OCI-LY7 (cell line): ENCODE results near the gene ZNF138. TPM values are rescaled to one million over a fixed set of nuclear protein-coding genes. Genes with fewer than 3 reads are reported as not detected.
A peak's percentile ranks its signal among the peaks of the same experiment; 100 is the strongest.

Experiments
- Bru-seq: library from RNA; stranded (reverse); fragments of 400-500 nt; gene quantifications from one replicate; lab custom pipeline; 2021; lab: Mats Ljungman, UMichigan
- BruChase-seq, 2 experiments: library from RNA; stranded (reverse); fragments of 400-500 nt; gene quantifications; one replicate each; lab custom pipeline; 2021; lab: Mats Ljungman, UMichigan
- BruUV-seq: library from RNA; stranded (reverse); fragments of 400-500 nt; replicated peaks from 2 replicates; lab custom pipeline; 2021; lab: Mats Ljungman, UMichigan
- CTCF ChIA-PET: fragments of 300-600 bp; sonication (Branson Sonifier 250); formaldehyde crosslinking; loops from one replicate; lab custom pipeline; 2022; ENCODE audit warnings: antibody characterized with exemption; ENCODE audit not compliant: unreplicated experiment; lab: Charles Lee
- POLR2A ChIA-PET: fragments of 300-600 bp; sonication (Branson Sonifier 250); formaldehyde crosslinking; loops from one replicate; lab custom pipeline; 2022; ENCODE audit warnings: antibody characterized with exemption; lab: Charles Lee
- DNase-seq: peaks from one replicate; pipeline ENCODE4 v3.0.0-alpha.2; 2015; ENCODE audit warnings: low spot score
- H2AFZ ChIP-seq: fragments of 200-600 bp; sonication (generic), shearing (Covaris generic); 2 replicates; pipeline ENCODE4 v1.6.1; 2014; ENCODE audit warnings: mild to moderate bottlenecking, antibody characterized with exemption, low read length, moderate library complexity
- H3K27ac ChIP-seq: fragments of 200-600 bp; sonication (generic); 2 replicates; pipeline ENCODE4 v1.5.1; 2014; ENCODE audit warnings: mixed run types, low read depth, mild to moderate bottlenecking, moderate library complexity, low read length, inconsistent platforms; ENCODE audit not compliant: poor library complexity, severe bottlenecking
- H3K36me3 ChIP-seq: fragments of 200-600 bp; sonication (generic); 2 replicates; pipeline ENCODE4 v1.6.1; 2014; ENCODE audit warnings: mild to moderate bottlenecking, antibody characterized with exemption, low read length, moderate library complexity, mixed read lengths; ENCODE audit not compliant: insufficient read depth
- H3K4me1 ChIP-seq: fragments of 200-600 bp; sonication (generic); 2 replicates; pipeline ENCODE4 v1.5.1; 2014; ENCODE audit warnings: mild to moderate bottlenecking, low read length; ENCODE audit not compliant: insufficient read depth, poor library complexity, severe bottlenecking
- H3K4me2 ChIP-seq: fragments of 200-600 bp; sonication (generic); 2 replicates; pipeline ENCODE4 v1.6.1; 2014; ENCODE audit warnings: mild to moderate bottlenecking, low read length
- H3K4me3 ChIP-seq: fragments of 200-600 bp; sonication (generic); 2 replicates; pipeline ENCODE4 v1.5.1; 2014; ENCODE audit warnings: mild to moderate bottlenecking, low read depth, low read length; ENCODE audit not compliant: poor library complexity, severe bottlenecking
- H3K79me2 ChIP-seq: fragments of 200-600 bp; sonication (generic); 2 replicates; pipeline ENCODE4 v1.6.1; 2016; ENCODE audit warnings: low read depth, mild to moderate bottlenecking, low read length, moderate library complexity, mixed read lengths; ENCODE audit not compliant: insufficient read depth
- H3K9me2 ChIP-seq: fragments of 200-600 bp; sonication (generic); 2 replicates; pipeline ENCODE4 v1.6.1; 2016; ENCODE audit warnings: mild to moderate bottlenecking, low read length, mixed read lengths; ENCODE audit not compliant: insufficient read depth
- H3K9me3 ChIP-seq: fragments of 200-600 bp; sonication (generic); 2 replicates; pipeline ENCODE4 v1.6.1; 2014; ENCODE audit warnings: mild to moderate bottlenecking, mixed run types, low read length, mixed read lengths
- H4K20me1 ChIP-seq: fragments of 200-600 bp; sonication (generic); 2 replicates; pipeline ENCODE4 v1.6.1; 2014; ENCODE audit warnings: mild to moderate bottlenecking, antibody characterized with exemption, low read length, moderate library complexity, mixed read lengths; ENCODE audit not compliant: insufficient read depth
- EZH2phosphoT487 ChIP-seq: fragments of 200-600 bp; sonication (generic); IDR thresholded peaks from 2 replicates; pipeline ENCODE4 v1.6.1; 2018; ENCODE audit warnings: low read depth, borderline replicate concordance, mild to moderate bottlenecking, mixed run types, antibody characterized with exemption, low read length, moderate library complexity, mixed read lengths
- intact Hi-C: fragments of 100-400 bp; cut with micrococcal nuclease; formaldehyde crosslinking; loops from one replicate; pipeline ENCODE4 v1.10.0; 2022; ENCODE audit not compliant: unreplicated experiment
- long read RNA-seq: library from polyadenylated mRNA; stranded (forward); transcript quantifications from one replicate; pipeline ENCODE4 v2.0.0, GENCODE V29; 2022
- total RNA-seq, 2 experiments: library from RNA; depleted of rRNA in 1 of 2; stranded (reverse); fragments of >200 nt in 1 of 2; shearing (Covaris generic) in 1 of 2; gene quantifications; 2 replicates each; pipeline ENCODE4 v1.2.3, GENCODE V29; 2014 to 2022
- TF ChIP-seq, protein P1 (sequence below): fragments of 200-600 bp; sonication (generic); conservative IDR thresholded peaks from 2 replicates; pipeline ENCODE4 v1.5.1; 2014; ENCODE audit warnings: mild to moderate bottlenecking, antibody characterized with exemption, low read length, moderate library complexity, mixed read lengths

The ZNF138 gene
- total RNA-seq (2014; rRNA removed; shearing (Covaris generic)), result 24.4 and 25.6 TPM in 2 replicates
- total RNA-seq (2022), result 23.5 and 27.8 TPM in 2 replicates
- percentile 86 among the genes with signal in this experiment for Bru-seq, nascent RNA
- percentile 92 among the genes with signal in this experiment for BruChase-seq, experiment 1, labeled RNA remaining after a 6-hour chase
- percentile 90 among the genes with signal in this experiment for BruChase-seq, experiment 2, labeled RNA remaining after a 2-hour chase
- long read RNA-seq, transcript ZNF138-202 (4 exons, 2,679 nt), result major isoform, 12 of 54 reads
- long read RNA-seq, transcript ZNF138-206 (4 exons, 2,230 nt), result minor isoform, 5 of 54 reads
- long read RNA-seq, transcript ZNF138-203 (2 exons, 2,308 nt), result minor isoform, 11 of 54 reads
- long read RNA-seq, partial matches to known transcripts, result 2 of 54 reads
- long read RNA-seq, other reads (novel, unspliced or antisense), result 15 of 54 reads

DNA sequence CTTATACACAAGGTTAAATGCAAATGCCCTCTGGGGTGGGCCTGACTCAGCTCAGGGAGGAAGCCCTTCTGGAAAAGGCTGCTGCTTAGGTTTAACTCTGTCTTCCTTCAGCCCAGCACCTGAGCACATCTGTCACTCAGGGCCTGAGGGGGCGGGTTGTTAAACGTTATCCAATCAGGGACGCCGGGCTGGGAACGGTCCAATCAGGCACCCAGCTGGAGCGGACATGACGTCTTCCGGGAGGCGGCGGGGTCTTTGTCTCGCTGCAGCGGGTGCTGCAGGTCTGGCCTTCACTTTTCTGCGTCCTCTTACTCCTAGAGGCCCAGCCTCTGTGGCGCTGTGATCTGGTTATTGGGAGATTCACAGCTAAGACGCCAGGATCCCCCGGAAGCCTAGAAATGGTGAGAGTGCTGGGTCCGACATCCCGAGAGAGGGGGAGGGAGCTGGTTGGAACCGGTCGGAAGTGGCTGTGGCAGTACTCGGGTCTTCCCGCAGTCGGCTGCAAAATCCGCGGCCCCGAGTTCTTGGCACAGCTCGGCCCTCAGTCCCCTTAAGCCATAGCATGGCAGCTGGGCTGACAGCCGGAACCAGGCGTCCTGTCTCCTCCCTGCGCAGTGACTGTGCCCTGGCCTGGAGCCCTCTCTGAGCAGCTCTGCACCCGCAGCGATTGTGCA is at the start of gene ZNF138:
Gene ZNF138 (plus strand): TSS at position 258 of the 674 bp plus-strand sequence. CDS start 141 bp downstream, at position 399.
- Histone ChIP-seq H4K20me1 (peaks cover 15% of the 10 kb centered on the region; the same call in 1 of the 2 replicates), H3K9me3 (no peaks in the 10 kb centered on the region), H3K27ac (peak within 1 kb of the TSS; percentile 85), H3K4me1 (peaks cover 29% of the 10 kb centered on the region), H3K4me3 (peak within 1 kb of the TSS; percentile 99), H3K36me3 (peaks cover 37% of the 10 kb centered on the region), H2AFZ (peak within 1 kb of the TSS; percentile 82), H3K9me2 (no peaks in the 10 kb centered on the region), H3K4me2 (peak within 1 kb of the TSS; percentile 89), H3K79me2 (peaks cover 49% of the 10 kb centered on the region)
- CTCF ChIA-PET, result no interaction called here
- POLR2A ChIA-PET, result interaction anchor here (0.5 to 2.8 kb wide), 15 partner anchors 8 to 474 kb away, joined by 3 to 16 read pairs (median 4); partner anchors contain the start of gene ZNF107
- intact Hi-C loops, result loop anchor here (5.0 kb wide), 2 partner anchors 113 to 127 kb away; partner anchors contain the start of gene ZNF107
- no peak for TF ChIP-seq EZH2phosphoT487
- TF ChIP-seq, protein P1, sequence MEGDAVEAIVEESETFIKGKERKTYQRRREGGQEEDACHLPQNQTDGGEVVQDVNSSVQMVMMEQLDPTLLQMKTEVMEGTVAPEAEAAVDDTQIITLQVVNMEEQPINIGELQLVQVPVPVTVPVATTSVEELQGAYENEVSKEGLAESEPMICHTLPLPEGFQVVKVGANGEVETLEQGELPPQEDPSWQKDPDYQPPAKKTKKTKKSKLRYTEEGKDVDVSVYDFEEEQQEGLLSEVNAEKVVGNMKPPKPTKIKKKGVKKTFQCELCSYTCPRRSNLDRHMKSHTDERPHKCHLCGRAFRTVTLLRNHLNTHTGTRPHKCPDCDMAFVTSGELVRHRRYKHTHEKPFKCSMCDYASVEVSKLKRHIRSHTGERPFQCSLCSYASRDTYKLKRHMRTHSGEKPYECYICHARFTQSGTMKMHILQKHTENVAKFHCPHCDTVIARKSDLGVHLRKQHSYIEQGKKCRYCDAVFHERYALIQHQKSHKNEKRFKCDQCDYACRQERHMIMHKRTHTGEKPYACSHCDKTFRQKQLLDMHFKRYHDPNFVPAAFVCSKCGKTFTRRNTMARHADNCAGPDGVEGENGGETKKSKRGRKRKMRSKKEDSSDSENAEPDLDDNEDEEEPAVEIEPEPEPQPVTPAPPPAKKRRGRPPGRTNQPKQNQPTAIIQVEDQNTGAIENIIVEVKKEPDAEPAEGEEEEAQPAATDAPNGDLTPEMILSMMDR, result no peak
- BruUV-seq, result no TSS peak
- DNase-seq, result peak; percentile 98

GRCh38 chr7:64744680-64745079 is 49.5 kb upstream of the ZNF138 start:
- no peak overlapping the region for H2AFZ ChIP-seq
- no peaks in the 10 kb centered on the region for H4K20me1 ChIP-seq
- no peaks in the 10 kb centered on the region for H3K9me2 ChIP-seq
- ChIA-PET POLR2A (no interaction called here), CTCF (no interaction called here)
- intact Hi-C loops, result no loop called here
- no peaks in the 10 kb centered on the region for H3K4me1 ChIP-seq
- TF ChIP-seq EZH2phosphoT487, result no peak
- TF ChIP-seq, protein P1, result no peak
- no TSS peak for BruUV-seq
- H3K36me3 ChIP-seq, result no peaks in the 10 kb centered on the region
- no peak overlapping the region for H3K4me2 ChIP-seq
- no peak for DNase-seq
- H3K4me3 ChIP-seq, result no peak overlapping the region
- H3K27ac ChIP-seq, result no peak overlapping the region
- H3K9me3 ChIP-seq, result peaks cover 4% of the 10 kb centered on the region; the same call in 1 of the 2 replicates
- no peaks in the 10 kb centered on the region for H3K79me2 ChIP-seq
